Neural cell (in vitro differentiated cells): ENCODE results near the gene TMEM117.

Experiments used
- SMC3 ChIP-seq: fragments of 450-650 bp; conservative IDR thresholded peaks from 2 replicates; pipeline ENCODE4 v1.6.1; 2014; ENCODE audit warnings: antibody characterized with exemption, mild to moderate bottlenecking, moderate library complexity; ENCODE audit not compliant: poor library complexity
- TAF1 ChIP-seq: IDR thresholded peaks from 2 replicates; pipeline ENCODE4 v1.6.1; 2012; ENCODE audit warnings: low read depth

- no peak for TF ChIP-seq SMC3
- TF ChIP-seq TAF1 = no peak
These were observed 143.6 kb downstream of the TMEM117 start for GRCh38 chr12:43979450-43979849.
